H9 (cell line): ENCODE data around the gene OST4. TPM values are rescaled to one million over a fixed set of nuclear protein-coding genes. Genes with fewer than 3 reads are reported as not detected.

Experiments used
- DNase-seq: peaks from one replicate; pipeline ENCODE4 v3.0.0-alpha.2; 2017
- H2AFZ ChIP-seq: one replicate; pipeline ENCODE4 v1.6.1; 2013; ENCODE audit warnings: mild to moderate bottlenecking, low read length, control low read depth, moderate library complexity
- H2AK5ac ChIP-seq: 2 replicates; pipeline ENCODE4 v1.6.1; 2013; ENCODE audit warnings: low read length, control low read depth, mixed read lengths; ENCODE audit not compliant: insufficient read length
- H2BK120ac ChIP-seq: one replicate; pipeline ENCODE4 v1.6.1; 2013; ENCODE audit warnings: low read depth, mild to moderate bottlenecking, low read length, control low read depth, inconsistent platforms; ENCODE audit not compliant: poor library complexity, severe bottlenecking
- H2BK12ac ChIP-seq: 2 replicates; pipeline ENCODE4 v1.6.1; 2013; ENCODE audit warnings: low read length, control low read depth, mixed read lengths, low read depth; ENCODE audit not compliant: insufficient read length
- H2BK15ac ChIP-seq: 2 replicates; pipeline ENCODE4 v1.6.1; 2013; ENCODE audit warnings: low read depth, low read length, control low read depth
- H2BK20ac ChIP-seq: one replicate; pipeline ENCODE4 v1.6.1; 2013; ENCODE audit warnings: low read depth, mild to moderate bottlenecking, low read length, control low read depth, inconsistent platforms; ENCODE audit not compliant: poor library complexity, severe bottlenecking
- H2BK5ac ChIP-seq: 2 replicates; pipeline ENCODE4 v1.6.1; 2013; ENCODE audit warnings: low read length, control low read depth, mixed read lengths; ENCODE audit not compliant: insufficient read length
- H3K14ac ChIP-seq: 2 replicates; pipeline ENCODE4 v1.6.1; 2013; ENCODE audit warnings: low read length, control low read depth; ENCODE audit not compliant: insufficient read depth
- H3K18ac ChIP-seq: 2 replicates; pipeline ENCODE4 v1.6.1; 2013; ENCODE audit warnings: low read depth, mild to moderate bottlenecking, mixed read lengths, low read length, control low read depth; ENCODE audit not compliant: insufficient read length
- H3K23ac ChIP-seq: 2 replicates; pipeline ENCODE4 v1.6.1; 2013; ENCODE audit warnings: low read length, control low read depth, mixed read lengths, low read depth; ENCODE audit not compliant: insufficient read length
- H3K23me2 ChIP-seq: 2 replicates; pipeline ENCODE4 v1.6.1; 2013; ENCODE audit warnings: low read depth, mild to moderate bottlenecking, mixed read lengths, low read length, control low read depth; ENCODE audit not compliant: insufficient read length, poor library complexity, severe bottlenecking
- H3K27ac ChIP-seq: 2 replicates; pipeline ENCODE4 v1.5.1; 2013; ENCODE audit warnings: low read length, control low read depth, mixed read lengths, low read depth; ENCODE audit not compliant: insufficient read length
- H3K27me3 ChIP-seq: 2 replicates; pipeline ENCODE4 v1.6.1; 2013; ENCODE audit warnings: low read length, control low read depth, inconsistent platforms; ENCODE audit not compliant: insufficient read depth
- H3K4ac ChIP-seq: 2 replicates; pipeline ENCODE4 v1.6.1; 2013; ENCODE audit warnings: low read depth, mild to moderate bottlenecking, control low read depth, inconsistent platforms, low read length, moderate library complexity
- H3K4me1 ChIP-seq: 2 replicates; pipeline ENCODE4 v1.6.1; 2013; ENCODE audit warnings: low read length, control low read depth, inconsistent platforms; ENCODE audit not compliant: insufficient read depth
- H3K4me2 ChIP-seq: 2 replicates; pipeline ENCODE4 v1.6.1; 2013; ENCODE audit warnings: low read length, control low read depth, mixed read lengths; ENCODE audit not compliant: insufficient read length, insufficient read depth
- H3K56ac ChIP-seq: 2 replicates; pipeline ENCODE4 v1.6.1; 2013; ENCODE audit warnings: low read depth, mild to moderate bottlenecking, mixed read lengths, low read length, control low read depth; ENCODE audit not compliant: insufficient read length
- H3K79me1 ChIP-seq: 2 replicates; pipeline ENCODE4 v1.6.1; 2013; ENCODE audit warnings: low read depth, mild to moderate bottlenecking, moderate library complexity, low read length, control low read depth, inconsistent platforms; ENCODE audit not compliant: insufficient read depth, poor library complexity, severe bottlenecking
- H3K79me2 ChIP-seq: 2 replicates; pipeline ENCODE4 v1.6.1; 2013; ENCODE audit warnings: low read length, control low read depth, inconsistent platforms; ENCODE audit not compliant: insufficient read depth
- H3K9ac ChIP-seq: 2 replicates; pipeline ENCODE4 v1.6.1; 2013; ENCODE audit warnings: low read length, control low read depth, mixed read lengths; ENCODE audit not compliant: insufficient read length; ENCODE audit errors: extremely low read depth
- H3K9me3 ChIP-seq: one replicate; pipeline ENCODE4 v1.6.1; 2013; ENCODE audit warnings: low read depth, low read length, inconsistent platforms; ENCODE audit not compliant: control insufficient read depth
- H3T11ph ChIP-seq: one replicate; pipeline ENCODE4 v1.6.1; 2013; ENCODE audit warnings: mild to moderate bottlenecking, low read length, control low read depth, inconsistent platforms
- H4K20me1 ChIP-seq: one replicate; pipeline ENCODE4 v1.6.1; 2013; ENCODE audit not compliant: control insufficient read depth, insufficient read length, insufficient read depth
- H4K5ac ChIP-seq: 2 replicates; pipeline ENCODE4 v1.6.1; 2013; ENCODE audit warnings: low read depth, mild to moderate bottlenecking, mixed read lengths, low read length, control low read depth; ENCODE audit not compliant: insufficient read length
- H4K8ac ChIP-seq: replicated peaks from 2 replicates; pipeline ENCODE4 v1.6.1; 2013; ENCODE audit warnings: low read length, control low read depth, mixed read lengths, low read depth; ENCODE audit not compliant: insufficient read length
- H4K91ac ChIP-seq: 2 replicates; pipeline ENCODE4 v1.6.1; 2013; ENCODE audit warnings: low read depth, mild to moderate bottlenecking, moderate library complexity, mixed read lengths, low read length, control low read depth; ENCODE audit not compliant: insufficient read length
- H3K27ac Mint-ChIP-seq, 3 experiments: 2 replicates in 2 of 3; 3 replicates in 1 of 3; pipeline ENCODE4 v1.8.0; 2020 to 2021; ENCODE audit warnings: mixed read lengths in 3 of 3, mild to moderate bottlenecking in 1 of 3, moderate library complexity in 1 of 3
- H3K27me3 Mint-ChIP-seq: 2 replicates; pipeline ENCODE4 v1.8.0; 2021; ENCODE audit warnings: low read depth, mild to moderate bottlenecking, moderate library complexity, mixed read lengths
- H3K36me3 Mint-ChIP-seq, 3 experiments: 2 replicates in 2 of 3; 3 replicates in 1 of 3; pipeline ENCODE4 v1.8.0; 2020 to 2021; ENCODE audit warnings: low read depth in 3 of 3, mixed read lengths in 3 of 3; ENCODE audit not compliant: insufficient read depth in 1 of 3
- H3K4me1 Mint-ChIP-seq, 2 experiments: 2 replicates each; pipeline ENCODE4 v1.8.0; 2020; ENCODE audit warnings: mixed read lengths in 2 of 2
- H3K4me3 Mint-ChIP-seq, 2 experiments: 2 replicates in 1 of 2; 3 replicates in 1 of 2; pipeline ENCODE4 v1.8.0; 2020 to 2021; ENCODE audit warnings: mild to moderate bottlenecking in 2 of 2, mixed read lengths in 2 of 2, moderate library complexity in 1 of 2
- H3K9me3 Mint-ChIP-seq, 2 experiments: 2 replicates in 1 of 2; 3 replicates in 1 of 2; pipeline ENCODE4 v1.8.0; 2020; ENCODE audit warnings: mild to moderate bottlenecking in 2 of 2, mixed read lengths in 2 of 2, moderate library complexity in 1 of 2
- CTCF ChIP-seq: fragments of 200-600 bp; sonication (generic); conservative IDR thresholded peaks from 3 replicates; pipeline ENCODE4 v1.8.0; 2021; ENCODE audit warnings: antibody characterized with exemption, mild to moderate bottlenecking
- WGBS: extraction: QIAGEN DNeasy Blood & Tissue Kit; methylation state at CpG from one replicate; pipeline ENCODE4 v1.1.7; 2013; ENCODE audit warnings: missing lambda C conversion rate, low lambda C conversion rate, mixed read lengths; ENCODE audit not compliant: insufficient read length; ENCODE audit errors: extremely low coverage; 5-methylcytosine and 5-hydroxymethylcytosine counted together
- total RNA-seq: library from RNA; stranded (reverse); gene quantifications from 2 replicates; pipeline ENCODE4 v1.2.1, GENCODE V29; 2021

Gene OST4
- total RNA-seq, 1 experiment from 2014 or later: 215 TPM

GRCh38 chr2:27079233-27080139, 8.0 kb upstream of the OST4 start:
- Histone ChIP-seq H3T11ph (no peak overlapping the region), H3K79me1 (no peaks in the 10 kb centered on the region), H3K23me2 (no peaks in the 10 kb centered on the region), H2BK20ac (no peak overlapping the region), H3K4me2 (no peak overlapping the region), H4K8ac (no peak overlapping the region), H2BK15ac (no peak overlapping the region), H3K14ac (no peak overlapping the region), H3K27ac (no peak overlapping the region), H3K79me2 (no peaks in the 10 kb centered on the region), H3K4me1 (no peaks in the 10 kb centered on the region), H3K27me3 (no peaks in the 10 kb centered on the region), H2BK5ac (no peak overlapping the region), H4K20me1 (no peaks in the 10 kb centered on the region), H3K9me3 (no peaks in the 10 kb centered on the region), H3K56ac (no peak overlapping the region), H3K9ac (no peak overlapping the region), H4K5ac (no peak overlapping the region), H2AFZ (no peak overlapping the region), H3K4ac (no peak overlapping the region), H3K18ac (no peak overlapping the region), H2AK5ac (no peak overlapping the region), H2BK12ac (no peak overlapping the region), H3K23ac (no peak overlapping the region), H4K91ac (no peak overlapping the region), H2BK120ac (no peak overlapping the region)
- WGBS: no CpG with 5 or more reads among the region's 14 CpGs
- Mint-ChIP-seq H3K27ac (no peak overlapping the region; a peak in 1 of 7 replicates), H3K36me3 (no peaks in the 10 kb centered on the region), H3K27me3 (peaks cover 19% of the 10 kb centered on the region), H3K9me3 (no peaks in the 10 kb centered on the region), H3K4me3 (no peak overlapping the region), H3K4me1 (peaks cover 18 to 40% of the 10 kb centered on the region in 2 experiments)
- no peak for DNase-seq
- no peak for TF ChIP-seq CTCF
